Astrocyte (in vitro differentiated cells and primary cell): Measurements from ENCODE around the gene INPP4B.

Experiments used
- CTCF ChIP-seq: IDR thresholded peaks from 2 replicates; pipeline ENCODE4 v1.5.1; 2011; ENCODE audit warnings: low read depth, mild to moderate bottlenecking, inconsistent platforms, low read length, moderate library complexity; ENCODE audit not compliant: insufficient read depth
- EZH2 ChIP-seq: IDR thresholded peaks from 2 replicates; pipeline ENCODE4 v1.6.1; 2012; ENCODE audit warnings: mild to moderate bottlenecking, low read length, inconsistent platforms; ENCODE audit not compliant: insufficient read depth

GRCh38 chr4:142414366-142414990 is 431.6 kb downstream of the INPP4B start:
- TF ChIP-seq CTCF (no peak), EZH2 (no peak)
